ENCODE data around the gene DCAKD. TPM values are rescaled to one million over a fixed set of nuclear protein-coding genes. Genes with fewer than 3 reads are reported as not detected.

Gene DCAKD
- total RNA-seq, 2 donors from 2014 or later: 91.1 to 111 TPM

GRCh38 chr17:45004388-45004787, 47.0 kb downstream of the DCAKD start:
- H3K4me3 ChIP-seq: no peak overlapping the region
- 97% methylated on average over 3 of the region's 3 CpGs for WGBS
- no peaks in the 10 kb centered on the region for H3K9me3 ChIP-seq
- no peaks in the 10 kb centered on the region for H3K27me3 ChIP-seq (replicated peaks; ENCODE audit: insufficient read depth)
- TF ChIP-seq CTCF (IDR thresholded peaks at IDR 0.05) (no peak), POLR2A (IDR thresholded peaks at IDR 0.05) (no peak), POLR2AphosphoS5 (IDR thresholded peaks at IDR 0.05) (no peak)
- no peak for DNase-seq (ENCODE audit: low spot score)
- no peaks in the 10 kb centered on the region for H3K4me1 ChIP-seq (replicated peaks)
- H3K36me3 ChIP-seq: no peaks in the 10 kb centered on the region
- intact Hi-C loops (cut with DNase I): no loop called here
- H3K27ac ChIP-seq: no peak overlapping the region

- Histone ChIP-seq H3K4me1 (replicated peaks) (no peaks in the 10 kb centered on the region), H3K9me3 (no peaks in the 10 kb centered on the region), H3K36me3 (no peaks in the 10 kb centered on the region), H3K27me3 (replicated peaks; ENCODE audit: insufficient read depth) (no peaks in the 10 kb centered on the region), H3K27ac (no peak overlapping the region), H3K4me3 (no peak overlapping the region)
- DNase-seq (ENCODE audit: low spot score): no peak
- TF ChIP-seq POLR2AphosphoS5 (IDR thresholded peaks at IDR 0.05) (no peak), POLR2A (IDR thresholded peaks at IDR 0.05) (no peak), CTCF (IDR thresholded peaks at IDR 0.05) (no peak)
- WGBS: 72% methylated on average over 8 of the region's 8 CpGs
- intact Hi-C loops (cut with DNase I): no loop called here
These were observed 47.6 kb downstream of the DCAKD start for GRCh38 chr17:45003877-45004276.

- TF ChIP-seq CTCF (IDR thresholded peaks at IDR 0.05): no peak
- no peak for TF ChIP-seq POLR2A (IDR thresholded peaks at IDR 0.05)
- TF ChIP-seq POLR2AphosphoS5 (IDR thresholded peaks at IDR 0.05): no peak
- H3K4me3 ChIP-seq: no peak overlapping the region
- no peaks in the 10 kb centered on the region for H3K27me3 ChIP-seq (replicated peaks; ENCODE audit: insufficient read depth)
- WGBS: 70% methylated on average over 3 of the region's 3 CpGs
- H3K27ac ChIP-seq: no peak overlapping the region
- intact Hi-C loops (cut with DNase I): no loop called here
- no peaks in the 10 kb centered on the region for H3K36me3 ChIP-seq
- no peaks in the 10 kb centered on the region for H3K4me1 ChIP-seq (replicated peaks)
- H3K9me3 ChIP-seq: no peaks in the 10 kb centered on the region
- no peak for DNase-seq (ENCODE audit: low spot score)
These were observed 50.1 kb downstream of the DCAKD start for GRCh38 chr17:45001310-45001709.

DNA sequence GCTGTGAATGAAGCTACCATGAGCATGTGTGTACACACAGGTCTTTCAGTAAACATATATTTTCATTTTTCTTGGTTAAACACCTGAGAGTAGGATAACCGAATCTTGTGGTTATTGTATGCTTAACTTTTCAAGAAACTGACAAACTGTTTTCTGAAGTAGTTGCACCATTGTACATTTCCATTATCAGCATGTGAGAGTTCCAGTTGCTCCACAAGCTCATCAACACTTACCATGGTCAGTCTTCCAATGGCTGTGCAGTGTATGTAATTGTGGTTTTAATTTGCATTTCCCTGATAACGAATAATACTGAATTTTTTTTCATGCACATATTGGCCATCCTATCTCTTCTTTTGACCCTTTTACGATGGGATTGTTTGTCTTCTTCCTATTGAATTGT, 52.0 kb downstream of the DCAKD start:
- H3K4me3 ChIP-seq: no peak overlapping the region
- intact Hi-C loops (cut with DNase I): no loop called here
- 94% methylated on average over 3 of the region's 3 CpGs for WGBS
- no peak for TF ChIP-seq CTCF (IDR thresholded peaks at IDR 0.05)
- no peak for TF ChIP-seq POLR2AphosphoS5 (IDR thresholded peaks at IDR 0.05)
- TF ChIP-seq POLR2A (IDR thresholded peaks at IDR 0.05): no peak
- no peaks in the 10 kb centered on the region for H3K36me3 ChIP-seq
- H3K9me3 ChIP-seq: no peaks in the 10 kb centered on the region
- no peaks in the 10 kb centered on the region for H3K4me1 ChIP-seq (replicated peaks)
- no peaks in the 10 kb centered on the region for H3K27me3 ChIP-seq (replicated peaks; ENCODE audit: insufficient read depth)
- no peak for DNase-seq (ENCODE audit: low spot score)
- H3K27ac ChIP-seq: no peak overlapping the region

GRCh38 chr17:44998646-44999045, 52.8 kb downstream of the DCAKD start:
- H3K4me3 ChIP-seq: no peak overlapping the region
- no peaks in the 10 kb centered on the region for H3K36me3 ChIP-seq
- no peaks in the 10 kb centered on the region for H3K27me3 ChIP-seq (replicated peaks; ENCODE audit: insufficient read depth)
- no peaks in the 10 kb centered on the region for H3K4me1 ChIP-seq (replicated peaks)
- no peaks in the 10 kb centered on the region for H3K9me3 ChIP-seq
- intact Hi-C loops (cut with DNase I): no loop called here
- DNase-seq (ENCODE audit: low spot score): no peak
- no peak for TF ChIP-seq CTCF (IDR thresholded peaks at IDR 0.05)
- TF ChIP-seq POLR2AphosphoS5 (IDR thresholded peaks at IDR 0.05): no peak
- TF ChIP-seq POLR2A (IDR thresholded peaks at IDR 0.05): no peak
- H3K27ac ChIP-seq: no peak overlapping the region
